Right renal pelvis (tissue), 4 donors: ENCODE measurements around the gene C6orf120. TPM values are rescaled to one million over a fixed set of nuclear protein-coding genes. Genes with fewer than 3 reads are reported as not detected.

Source experiments
- DNase-seq, 4 donors: peaks; one replicate each; pipeline ENCODE4 v3.0.0-alpha.2; 2013; ENCODE audit warnings: low read depth in 4 of 4, low spot score in 3 of 4, missing footprints in 1 of 4
- polyA plus RNA-seq, 4 donors: library from polyadenylated mRNA; unstranded; fragments of 120-200 nt; gene quantifications; one replicate each; pipeline ENCODE4 v1.2.1, GENCODE V29; 2013; ENCODE audit not compliant: insufficient read length in 4 of 4

Gene C6orf120
- polyA plus RNA-seq = 10 to 100 TPM; 42.3 to 52.2 (median 47.1) TPM

DNA sequence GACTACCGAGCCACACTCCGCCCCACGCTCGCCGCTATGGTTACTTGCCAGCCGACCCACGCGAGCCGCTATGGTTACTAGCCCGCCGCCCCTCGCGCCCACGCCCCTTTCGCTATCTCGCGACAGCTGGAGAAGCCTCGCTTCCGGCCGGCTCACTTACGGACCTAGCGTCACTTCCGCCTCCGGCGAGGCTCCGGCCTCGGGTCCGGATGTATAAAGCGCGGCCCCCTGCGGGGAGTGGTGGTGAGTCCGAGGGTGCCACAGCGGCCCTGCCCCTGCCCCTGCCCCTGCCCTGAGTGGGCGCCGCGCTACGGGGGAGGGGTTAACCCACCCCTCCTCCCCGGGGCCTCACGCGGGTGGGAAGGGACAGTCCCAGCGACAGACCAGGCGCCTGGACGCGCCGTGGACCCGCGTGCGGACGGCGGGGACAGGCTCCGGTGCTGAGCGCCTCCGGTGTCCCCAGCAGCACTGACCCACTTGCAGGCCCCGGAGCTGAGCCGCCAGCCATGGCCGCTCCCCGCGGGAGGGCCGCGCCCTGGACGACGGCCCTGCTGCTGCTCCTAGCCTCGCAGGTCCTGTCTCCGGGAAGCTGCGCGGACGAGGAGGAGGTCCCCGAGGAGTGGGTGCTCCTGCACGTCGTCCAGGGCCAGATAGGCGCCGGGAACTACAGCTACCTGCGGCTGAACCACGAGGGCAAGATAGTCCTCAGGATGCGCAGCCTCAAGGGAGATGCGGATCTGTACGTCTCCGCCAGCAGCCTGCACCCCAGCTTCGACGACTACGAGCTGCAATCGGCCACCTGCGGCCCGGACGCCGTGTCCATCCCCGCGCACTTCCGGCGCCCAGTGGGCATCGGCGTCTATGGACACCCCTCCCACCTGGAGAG lies at the start of gene C6orf120, which contains the start of gene WDR27:
C6orf120 (plus strand) TSS at position 173 of the 886 bp plus-strand sequence; CDS start at position 507, 334 bp downstream.
WDR27 (minus strand) TSS at position 76 of the 886 bp plus-strand sequence. CDS start 13,024 bp downstream, outside the sequence.
- peak; percentile 89 to 95 (median 90) for DNase-seq

DNA sequence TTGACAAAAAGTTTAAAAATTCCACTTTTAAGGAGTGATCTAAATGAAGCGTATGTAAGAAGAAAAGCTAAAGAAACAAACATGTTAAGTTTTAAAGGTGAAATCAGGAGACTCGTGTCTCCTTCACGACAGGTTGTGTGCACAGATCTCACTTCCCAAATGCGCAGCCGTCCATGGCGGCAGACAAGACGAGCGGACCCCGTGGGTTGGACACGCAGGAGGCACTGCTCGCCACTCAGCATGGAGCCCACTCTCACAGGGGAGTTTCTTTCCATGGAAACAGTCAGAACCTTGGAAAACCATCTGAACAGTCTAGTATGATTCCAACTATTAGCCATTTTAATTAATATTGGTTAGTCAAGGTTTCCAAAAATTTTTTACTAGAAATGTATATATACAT lies 49.0 kb upstream of the C6orf120 start:
- no peak for DNase-seq

- DNase-seq = no peak
These were observed 48.2 kb upstream of the C6orf120 start for GRCh38 chr6:169653691-169654090.

- DNase-seq = peak in 3 of 4 donors; percentile 51 to 58 (median 52)
These were observed 47.1 kb upstream of the C6orf120 start for GRCh38 chr6:169654598-169655391.

DNA sequence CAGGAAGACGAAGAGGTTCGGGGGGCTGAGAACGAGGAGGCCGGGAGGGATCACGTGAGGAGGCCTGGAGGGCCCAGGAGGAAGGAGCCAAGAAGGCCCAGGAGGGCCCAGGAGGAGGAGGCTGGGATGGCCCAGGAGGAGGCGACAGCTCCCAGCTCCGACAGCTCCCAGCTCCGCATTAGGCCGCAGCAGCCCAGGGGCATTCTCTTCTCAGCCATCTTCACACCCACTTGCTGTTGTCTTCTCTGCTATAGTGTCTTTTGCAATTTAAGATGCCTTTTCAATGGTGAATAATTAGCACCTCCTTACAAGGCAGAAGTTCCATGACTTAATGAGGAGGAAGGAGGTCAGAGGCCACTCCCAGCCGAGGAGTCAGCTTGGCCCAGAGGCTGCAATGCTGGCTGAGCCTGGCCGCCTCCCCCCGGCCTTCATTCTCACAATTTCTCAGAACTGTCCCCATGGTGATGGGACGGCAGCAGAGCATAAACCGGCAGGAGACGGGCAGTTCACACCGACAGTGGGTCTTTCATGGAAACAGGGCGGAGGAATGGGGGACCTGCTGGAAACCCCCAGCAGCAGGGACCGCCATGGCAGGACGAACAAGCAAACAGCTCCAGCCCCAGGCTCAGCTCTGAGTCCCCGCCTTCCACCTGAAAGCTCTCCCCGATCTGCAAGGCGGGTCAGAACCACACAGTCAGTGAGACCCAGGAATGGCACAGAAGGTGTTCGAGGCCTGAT lies 45.2 kb upstream of the C6orf120 start:
- no peak for DNase-seq

DNA sequence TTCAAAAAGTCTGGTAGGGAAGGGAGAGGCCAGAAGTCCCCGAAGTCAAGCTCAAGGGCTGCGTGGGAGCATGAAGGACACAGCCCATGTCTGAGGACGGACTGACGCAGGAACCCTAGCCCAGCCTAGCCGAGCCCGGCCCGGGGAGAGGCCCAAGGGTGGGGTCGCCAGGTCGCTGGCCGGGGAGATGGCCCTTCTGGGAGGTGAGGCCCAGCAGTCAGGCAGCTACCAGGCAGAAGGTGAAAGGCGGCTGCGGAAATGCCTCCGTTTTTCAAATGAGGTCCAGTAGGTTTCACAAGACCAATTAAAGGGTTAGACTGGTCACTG lies 44.7 kb upstream of the C6orf120 start:
- no peak for DNase-seq

DNA sequence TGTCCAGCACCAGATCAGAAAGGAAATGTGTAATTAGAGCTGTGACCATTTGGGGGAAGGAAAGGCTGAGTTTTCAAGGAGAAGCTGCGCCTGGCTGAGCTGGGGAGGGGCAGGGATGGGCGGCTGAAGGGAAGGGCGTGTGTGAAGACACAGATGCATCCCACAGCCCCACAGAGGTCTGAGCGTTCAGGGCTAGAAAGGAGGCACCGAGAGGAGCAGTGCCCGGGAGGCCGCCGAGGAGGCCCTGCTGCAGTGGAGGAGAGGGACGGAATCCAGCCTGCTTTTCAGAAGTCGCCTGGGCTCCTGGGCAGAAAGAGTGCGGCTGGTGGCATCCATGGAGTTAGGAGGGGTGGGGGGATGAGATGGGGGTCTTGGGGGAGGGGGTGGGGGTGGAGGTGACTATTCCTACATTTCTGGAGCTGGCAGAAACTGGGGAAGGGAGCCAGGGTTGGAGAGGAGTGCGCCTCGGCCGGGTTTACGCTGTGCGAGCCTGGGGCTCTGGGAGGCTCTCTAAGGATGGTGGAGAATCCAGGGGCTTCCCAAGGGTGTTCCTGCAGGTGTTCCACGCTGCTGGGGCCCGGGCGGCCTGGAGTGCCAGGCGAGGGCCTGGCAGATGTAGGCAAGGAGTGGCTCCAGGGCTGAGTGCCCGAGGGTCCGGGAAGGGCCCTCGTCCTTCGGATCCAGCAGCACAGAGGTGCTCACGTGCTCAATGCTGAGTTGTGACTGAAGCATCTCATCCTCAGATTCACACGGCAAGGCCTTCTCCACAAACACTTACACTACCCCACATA lies 41.9 kb upstream of the C6orf120 start:
- DNase-seq = no peak

GRCh38 chr6:169660751-169661390 lies 41.1 kb upstream of the C6orf120 start:
- no peak for DNase-seq

DNA sequence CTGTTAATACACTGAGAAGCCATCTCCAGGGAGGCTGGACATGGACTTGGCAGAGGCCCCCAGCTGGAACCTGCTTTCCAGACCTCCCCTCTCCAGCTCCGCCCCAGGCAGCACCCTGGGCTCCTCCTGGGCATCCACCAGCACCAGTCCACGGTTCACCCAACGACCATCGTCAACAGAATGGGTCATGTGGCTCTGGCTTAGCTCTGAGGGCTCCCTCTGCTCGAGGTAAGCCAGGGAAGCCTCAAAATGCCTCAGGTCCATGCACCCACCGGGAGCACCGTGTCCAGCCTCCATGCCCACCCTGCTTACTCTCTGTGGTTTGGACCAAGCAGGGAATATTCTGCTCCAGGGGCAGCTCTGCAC lies 40.6 kb upstream of the C6orf120 start:
- no peak for DNase-seq

- no peak for DNase-seq
These were observed 38.5 kb upstream of the C6orf120 start for GRCh38 chr6:169663468-169663867.

- no peak for DNase-seq
These were observed 37.7 kb upstream of the C6orf120 start for GRCh38 chr6:169664227-169664626.

GRCh38 chr6:169665289-169665688 lies 36.6 kb upstream of the C6orf120 start:
- DNase-seq = no peak

GRCh38 chr6:169666441-169666840 lies 35.5 kb upstream of the C6orf120 start:
- DNase-seq = no peak

DNA sequence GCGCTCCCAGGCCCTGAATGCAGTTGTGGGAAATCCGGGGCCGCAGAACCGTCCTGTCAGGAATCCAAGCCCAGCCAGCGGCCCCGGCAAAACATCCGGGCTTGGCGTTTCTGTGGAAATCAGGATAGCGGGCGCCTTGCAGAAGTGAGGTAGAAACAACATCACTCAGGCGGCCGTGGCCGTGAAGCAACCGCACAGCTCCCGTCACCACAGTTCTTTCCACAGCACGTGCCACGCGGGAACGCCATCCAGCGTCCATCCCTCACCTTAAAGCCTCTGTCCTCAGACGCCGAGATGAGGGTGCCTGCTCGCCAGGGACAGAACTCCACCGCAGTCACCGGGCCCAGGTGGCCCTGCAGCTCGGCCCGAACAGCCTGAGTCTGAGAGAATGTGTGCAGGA lies 34.2 kb upstream of the C6orf120 start:
- DNase-seq = no peak

DNA sequence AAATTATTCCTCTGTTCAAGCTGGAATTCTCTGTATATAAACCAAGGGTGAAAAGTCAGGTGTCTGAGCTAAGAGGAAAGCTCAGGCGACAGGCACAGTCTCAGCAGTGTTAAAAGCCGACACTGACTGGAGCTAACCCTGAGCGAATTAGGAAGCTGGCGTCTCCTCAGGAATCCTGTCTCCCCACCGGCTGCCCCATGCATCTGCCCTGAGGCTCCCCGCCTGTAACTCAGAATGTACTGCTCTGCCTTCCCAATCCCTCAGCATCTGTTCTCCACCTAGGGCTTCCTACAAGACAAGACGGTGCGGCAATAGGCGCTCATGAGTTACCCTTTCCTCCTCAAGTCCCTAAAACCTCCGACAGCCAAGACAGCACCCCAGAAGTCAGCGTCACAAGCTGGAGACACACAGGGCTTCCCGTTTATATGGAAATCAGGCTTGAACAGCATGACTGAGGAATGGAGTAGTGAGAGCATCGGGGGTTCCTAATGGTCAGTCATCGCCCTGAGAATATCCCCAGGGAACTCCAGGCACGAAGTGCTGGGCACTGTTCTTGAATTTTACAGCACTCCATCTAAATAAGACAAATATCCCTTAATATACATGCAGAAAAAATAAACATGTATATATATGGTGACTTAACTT lies 33.6 kb upstream of the C6orf120 start:
- no peak for DNase-seq

GRCh38 chr6:169669147-169669546 lies 32.8 kb upstream of the C6orf120 start:
- DNase-seq = no peak

- DNase-seq = no peak
These were observed 32.0 kb upstream of the C6orf120 start for GRCh38 chr6:169669889-169670288.

DNA sequence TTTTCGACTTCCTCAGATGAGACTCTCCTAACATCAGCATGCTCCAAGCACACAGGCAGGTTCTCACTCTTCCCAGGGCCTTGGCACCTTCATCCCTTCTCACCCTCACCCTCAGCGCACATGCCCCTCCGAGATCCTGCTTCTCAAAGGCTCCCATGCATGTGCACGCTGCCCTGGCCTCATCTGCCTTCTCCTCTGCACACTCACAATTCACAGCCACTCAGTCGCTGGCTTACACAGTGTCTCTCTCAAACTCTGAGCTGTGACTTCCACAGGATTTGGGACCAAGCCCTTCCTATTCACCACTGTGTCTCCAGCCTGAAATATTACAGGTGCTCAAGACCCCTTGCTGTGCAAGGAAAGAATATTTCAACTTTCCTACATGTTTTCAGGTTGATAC lies 30.4 kb upstream of the C6orf120 start:
- no peak for DNase-seq

DNA sequence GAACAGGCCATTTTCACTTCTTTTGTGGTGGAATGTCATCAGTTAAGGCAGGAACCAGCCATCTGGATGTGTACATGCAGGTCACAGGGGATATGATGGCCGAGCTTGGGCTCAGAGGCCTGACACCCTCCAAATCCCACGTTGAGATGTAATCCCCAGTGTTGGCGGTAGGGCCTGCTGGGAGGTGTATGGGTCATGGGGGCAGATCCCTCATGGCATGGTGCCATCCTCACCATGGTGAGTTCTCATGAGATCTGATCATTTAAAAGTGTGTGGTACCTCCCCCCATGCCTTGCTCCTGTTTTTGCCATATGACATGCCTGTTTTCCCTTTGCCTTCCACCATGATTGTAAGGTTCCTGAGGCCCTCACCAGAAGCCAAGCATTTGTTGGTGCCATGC lies 26.9 kb upstream of the C6orf120 start:
- DNase-seq = no peak
